Stimulated activated CD8-positive, alpha-beta memory T cell treated with anti-CD3 and anti-CD28 coated beads, Interleukin-4, amount 100 ng/mL, for 1 hour (primary cell): ENCODE results near the gene UCHL1.
"Not testable (repeated sequence)": the region's sequence is repeated elsewhere in the genome, so short reads cannot be mapped to it uniquely, and the experiment has no call there.

Experiments
- DNase-seq, 2 donors: peaks; one replicate each; pipeline ENCODE4 v3.0.0-alpha.2; 2020; ENCODE audit warnings: low read depth in 2 of 2, low spot score in 1 of 2

Gene UCHL1

DNA sequence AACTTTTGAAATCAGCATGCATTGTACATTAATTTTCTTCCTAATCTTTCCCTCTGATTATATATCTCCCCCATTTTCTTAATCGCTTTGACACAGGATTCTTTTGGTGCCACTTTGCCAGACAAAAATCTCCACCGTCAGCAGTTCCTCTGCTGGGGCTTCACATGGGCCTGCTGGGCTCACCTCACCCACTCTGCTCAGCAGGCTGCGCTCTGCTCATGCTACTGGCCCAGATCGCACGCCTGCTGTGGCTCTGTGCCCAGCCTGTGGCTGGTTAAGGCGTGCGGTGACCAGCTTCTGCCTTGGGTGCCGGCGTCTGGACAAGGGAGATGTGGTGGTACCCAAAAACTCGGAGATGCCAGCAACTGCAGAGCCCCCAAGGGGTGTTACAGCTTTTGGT is 31.1 kb downstream of the UCHL1 start:
- no peak for DNase-seq

GRCh38 chr4:41288254-41288653 is 31.5 kb downstream of the UCHL1 start:
- no peak for DNase-seq

DNA sequence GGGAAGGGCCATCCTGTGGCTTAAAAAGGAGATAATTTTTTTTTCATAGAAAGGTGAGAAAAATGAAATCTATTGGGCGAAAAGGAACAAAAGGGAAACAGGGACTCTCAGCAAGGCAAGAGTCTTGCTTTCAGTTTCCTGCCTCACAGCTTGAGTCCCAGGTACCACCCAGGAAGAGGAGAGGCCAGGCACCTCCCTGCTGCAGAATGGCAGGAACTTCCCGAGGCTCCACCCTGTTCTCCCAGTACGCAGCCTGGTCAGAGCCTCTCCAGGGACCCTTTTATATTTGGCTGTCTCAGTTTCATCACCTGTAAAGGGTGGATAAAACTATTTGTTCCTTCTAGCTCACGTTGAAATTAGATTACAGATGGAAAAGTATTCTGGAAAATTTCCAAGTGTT is 33.8 kb downstream of the UCHL1 start:
- DNase-seq = no peak

GRCh38 chr4:41294445-41295062 is 37.8 kb downstream of the UCHL1 start:
- DNase-seq = no peak

- DNase-seq = no peak
Observed at GRCh38 chr4:41296995-41297394, 40.3 kb downstream of the UCHL1 start.

GRCh38 chr4:41297832-41298231 is 41.1 kb downstream of the UCHL1 start:
- DNase-seq = no peak

DNA sequence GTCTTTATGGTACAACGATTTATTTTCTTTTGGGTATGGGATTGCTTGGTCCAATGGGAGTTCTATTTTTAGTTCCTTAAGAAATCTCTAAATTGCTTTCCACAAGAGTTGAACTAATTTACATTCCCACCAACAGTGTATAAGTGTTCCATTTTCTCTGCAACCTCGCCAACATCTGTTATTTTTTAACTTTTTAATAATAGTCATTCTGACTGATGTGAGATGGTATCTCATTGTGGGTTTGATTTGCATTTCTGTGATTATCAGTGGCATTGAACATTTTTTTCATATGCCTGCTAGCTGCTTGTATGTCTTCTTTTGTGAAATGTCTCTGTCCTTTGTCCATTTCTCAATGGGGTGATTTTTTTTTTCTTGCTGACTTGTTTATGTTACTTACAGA is 42.8 kb downstream of the UCHL1 start:
- no peak for DNase-seq

DNA sequence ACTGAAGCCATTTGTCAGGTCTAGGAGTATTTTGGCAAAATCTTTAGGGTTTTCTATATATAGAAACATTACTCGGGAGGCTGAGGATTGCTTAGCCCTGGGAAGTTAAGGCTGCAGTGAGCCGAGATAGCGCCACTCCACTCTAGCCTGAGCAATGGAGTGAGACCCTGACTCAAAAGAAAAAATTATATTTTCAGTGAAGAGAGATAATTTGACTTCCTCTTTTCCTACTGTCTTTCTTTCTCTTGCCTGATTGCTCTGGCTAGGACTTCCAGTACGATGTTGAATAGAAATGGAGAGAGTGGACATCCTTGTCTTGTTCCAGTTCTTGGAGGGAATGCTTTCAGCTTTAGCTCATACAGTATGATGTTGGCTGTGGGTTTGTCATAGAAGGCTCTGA is 44.4 kb downstream of the UCHL1 start:
- no peak for DNase-seq

- no peak for DNase-seq
Observed at GRCh38 chr4:41303372-41304118, 46.8 kb downstream of the UCHL1 start.

GRCh38 chr4:41304221-41304620 is 47.5 kb downstream of the UCHL1 start:
- DNase-seq = no peak

DNA sequence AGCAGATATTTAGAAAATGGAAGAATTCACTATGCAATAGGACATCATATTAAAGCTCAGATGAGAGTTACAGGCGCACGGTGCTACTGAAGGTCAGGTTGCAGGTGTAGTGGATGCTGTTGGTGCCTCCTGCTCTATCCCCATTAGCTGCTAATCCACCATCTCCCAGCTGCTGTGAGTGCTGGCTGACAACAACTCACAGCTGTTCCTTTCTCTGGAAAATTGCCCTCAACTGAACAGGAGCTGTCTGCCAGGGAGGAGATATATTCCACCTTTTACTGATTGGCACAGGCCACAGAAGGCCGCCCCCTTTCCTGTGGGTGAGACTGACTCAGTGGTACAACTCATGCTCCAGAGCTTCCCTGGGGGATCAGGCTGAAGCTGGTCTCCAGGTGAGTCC is 48.7 kb downstream of the UCHL1 start:
- no peak for DNase-seq

- DNase-seq = no peak
Observed at GRCh38 chr4:41307638-41308037, 50.9 kb downstream of the UCHL1 start.

GRCh38 chr4:41308398-41308797 is 51.7 kb downstream of the UCHL1 start:
- no peak for DNase-seq

DNA sequence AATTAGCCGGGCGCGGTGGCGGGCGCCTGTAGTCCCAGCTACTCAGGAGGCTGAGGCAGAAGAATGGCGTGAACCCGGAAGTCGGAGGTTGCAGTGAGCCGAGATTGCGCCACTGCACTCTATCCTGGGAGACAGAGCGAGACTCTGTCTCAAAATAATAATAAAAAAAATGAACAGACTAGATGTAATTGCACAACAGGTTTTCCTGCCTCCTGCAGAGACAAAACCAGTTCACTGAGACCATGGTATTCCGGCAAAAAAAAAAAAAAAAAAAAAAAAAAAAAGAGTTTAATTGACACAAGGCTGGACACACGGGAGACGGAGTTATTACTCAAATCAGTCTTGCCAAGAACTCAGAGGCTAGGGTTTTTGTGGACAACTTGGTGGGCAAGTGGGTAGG is 58.7 kb downstream of the UCHL1 start:
- not testable (repeated sequence) for DNase-seq

GRCh38 chr4:41315862-41316261 is 59.1 kb downstream of the UCHL1 start:
- no peak for DNase-seq
